PFSK-1 (cell line): ENCODE measurements around the gene HIVEP2.

Experiments
- FOXP2 ChIP-seq: optimal IDR thresholded peaks from 2 replicates; pipeline ENCODE3; 2011; ENCODE audit warnings: borderline replicate concordance, control low read depth, inconsistent platforms; ENCODE audit not compliant: insufficient read depth; ENCODE audit errors: extremely low read length, extremely low read depth
- POLR2AphosphoS5 ChIP-seq: IDR thresholded peaks from 2 replicates; pipeline ENCODE4 v1.6.1; 2012; ENCODE audit warnings: low read depth, mild to moderate bottlenecking, control low read depth, low read length, moderate library complexity
- REST ChIP-seq, 2 experiments: IDR thresholded peaks; 2 replicates each; pipeline versions ENCODE4 v1.6.1 to v1.8.0; 2011 to 2012; ENCODE audit warnings: low read depth in 2 of 2, low read length in 2 of 2, control low read depth in 1 of 2, inconsistent platforms in 1 of 2, mild to moderate bottlenecking in 1 of 2, moderate library complexity in 1 of 2; ENCODE audit not compliant: insufficient read depth in 1 of 2
- SIN3A ChIP-seq: IDR thresholded peaks from 2 replicates; pipeline ENCODE4 v1.6.1; 2012; ENCODE audit warnings: mild to moderate bottlenecking, low read length, moderate library complexity, borderline replicate concordance; ENCODE audit not compliant: insufficient read depth
- TAF1 ChIP-seq: IDR thresholded peaks from 2 replicates; pipeline ENCODE4 v1.6.1; 2012; ENCODE audit warnings: low read length, control low read depth, borderline replicate concordance; ENCODE audit not compliant: insufficient read depth

HIVEP2 gene

GRCh38 chr6:142975365-142975764 lies 30.4 kb upstream of the HIVEP2 start:
- TF ChIP-seq POLR2AphosphoS5 (no peak), REST (IDR thresholded peaks at IDR 0.05; ENCODE audit: insufficient read depth in 1 of 2, low read depth in 2 of 2, low read length in 2 of 2) (no peak), TAF1 (no peak), FOXP2 (no peak), SIN3A (no peak)

- no peak for TF ChIP-seq REST (IDR thresholded peaks at IDR 0.05; ENCODE audit: insufficient read depth in 1 of 2, low read depth in 2 of 2, low read length in 2 of 2)
- no peak for TF ChIP-seq SIN3A
- TF ChIP-seq TAF1 = no peak
- TF ChIP-seq POLR2AphosphoS5 = no peak
- no peak for TF ChIP-seq FOXP2
Measured at GRCh38 chr6:142968601-142969000, 23.6 kb upstream of the HIVEP2 start.

- TF ChIP-seq POLR2AphosphoS5 = no peak
- TF ChIP-seq FOXP2 = no peak
- no peak for TF ChIP-seq REST (IDR thresholded peaks at IDR 0.05; ENCODE audit: insufficient read depth in 1 of 2, low read depth in 2 of 2, low read length in 2 of 2)
- no peak for TF ChIP-seq TAF1
- TF ChIP-seq SIN3A = no peak
Measured at GRCh38 chr6:142966294-142966693, 21.3 kb upstream of the HIVEP2 start.

- TF ChIP-seq SIN3A (no peak), POLR2AphosphoS5 (no peak), REST (IDR thresholded peaks at IDR 0.05; ENCODE audit: insufficient read depth in 1 of 2, low read depth in 2 of 2, low read length in 2 of 2) (no peak)
Measured at GRCh38 chr6:142965164-142965563, 20.2 kb upstream of the HIVEP2 start.

- no peak for TF ChIP-seq POLR2AphosphoS5
- TF ChIP-seq TAF1 = no peak
- no peak for TF ChIP-seq FOXP2
- no peak for TF ChIP-seq SIN3A
- TF ChIP-seq REST (IDR thresholded peaks at IDR 0.05; ENCODE audit: insufficient read depth in 1 of 2, low read depth in 2 of 2, low read length in 2 of 2) = no peak
Measured at GRCh38 chr6:142960098-142960497, 15.1 kb upstream of the HIVEP2 start.
